H1 (cell line): Measurements from ENCODE around the gene CHMP1B. TPM values are rescaled to one million over a fixed set of nuclear protein-coding genes. Genes with fewer than 3 reads are reported as not detected.

Experiments used
- CTCF ChIA-PET: fragments of 300-600 bp; sonication (Branson Sonifier 250); formaldehyde crosslinking; loops from one replicate; lab custom pipeline; 2021; ENCODE audit not compliant: partially characterized antibody; lab: Charles Lee
- POLR2A ChIA-PET: fragments of 300-600 bp; sonication (Branson Sonifier 250); formaldehyde crosslinking; loops from one replicate; lab custom pipeline; 2021; ENCODE audit warnings: inconsistent platforms; ENCODE audit not compliant: partially characterized antibody; lab: Charles Lee
- DNase-seq, 2 experiments: peaks; one replicate each; pipeline versions ENCODE4 v3.0.0 to v3.0.0-alpha.2; 2010 to 2022; ENCODE audit warnings: low spot score in 2 of 2, low read depth in 1 of 2, mixed read lengths in 1 of 2
- FAIRE-seq: peaks from 2 replicates; lab custom pipeline; 2011; peaks lifted over from hg19 to GRCh38; lab: Jason Lieb, UNC
- H2AFZ ChIP-seq: 2 replicates; pipeline ENCODE4 v1.8.1; 2012; ENCODE audit warnings: low read length, inconsistent platforms
- H2AK5ac ChIP-seq: 2 replicates; pipeline ENCODE4 v1.6.1; 2013; ENCODE audit warnings: low read depth, low read length
- H2BK120ac ChIP-seq: replicated peaks from 2 replicates; pipeline ENCODE3; 2013; ENCODE audit warnings: low read depth, low read length, inconsistent platforms
- H2BK12ac ChIP-seq: 2 replicates; pipeline ENCODE4 v1.6.1; 2013; ENCODE audit warnings: low read depth, low read length
- H2BK15ac ChIP-seq: 2 replicates; pipeline ENCODE4 v1.6.1; 2013; ENCODE audit warnings: low read length
- H2BK20ac ChIP-seq: 2 replicates; pipeline ENCODE4 v1.6.1; 2013; ENCODE audit warnings: low read length
- H2BK5ac ChIP-seq: 2 replicates; pipeline ENCODE4 v1.6.1; 2013; ENCODE audit warnings: low read depth, low read length
- H3K14ac ChIP-seq: 2 replicates; pipeline ENCODE4 v1.6.1; 2013; ENCODE audit warnings: inconsistent platforms; ENCODE audit not compliant: insufficient read length
- H3K18ac ChIP-seq: 2 replicates; pipeline ENCODE4 v1.6.1; 2013; ENCODE audit warnings: low read length; ENCODE audit errors: extremely low read depth
- H3K23ac ChIP-seq: 2 replicates; pipeline ENCODE4 v1.6.1; 2013; ENCODE audit warnings: inconsistent platforms; ENCODE audit not compliant: insufficient read length
- H3K23me2 ChIP-seq: 2 replicates; pipeline ENCODE4 v1.6.1; 2013; ENCODE audit warnings: low read depth, low read length
- H3K27ac ChIP-seq: 2 replicates; pipeline ENCODE4 v1.6.1; 2011; ENCODE audit warnings: low read depth, low read length, inconsistent platforms
- H3K27me3 ChIP-seq, 4 experiments: replicated peaks in 1 of 4; 1 replicate in 1 of 4; 2 replicates in 3 of 4; pipeline versions ENCODE4 v1.6.1 to v1.8.1; 2011 to 2013; ENCODE audit warnings: low read length in 3 of 4, mild to moderate bottlenecking in 3 of 4, inconsistent platforms in 2 of 4, mixed read lengths in 2 of 4, moderate library complexity in 1 of 4; ENCODE audit not compliant: control insufficient read depth in 3 of 4, insufficient read depth in 3 of 4; ENCODE audit errors: extremely low read depth in 1 of 4
- H3K36me3 ChIP-seq, 4 experiments: 2 replicates each; pipeline versions ENCODE4 v1.6.1 to v1.8.1; 2011 to 2013; ENCODE audit warnings: mild to moderate bottlenecking in 4 of 4, low read length in 3 of 4, moderate library complexity in 2 of 4, control low read depth in 1 of 4, inconsistent platforms in 1 of 4; ENCODE audit not compliant: insufficient read depth in 4 of 4, control insufficient read depth in 2 of 4
- H3K4ac ChIP-seq: replicated peaks from 2 replicates; pipeline ENCODE3; 2013; ENCODE audit warnings: low read length, low read depth, mixed read lengths, inconsistent platforms; ENCODE audit not compliant: insufficient read length
- H3K4me1 ChIP-seq, 4 experiments: replicated peaks in 1 of 4; 1 replicate in 1 of 4; 2 replicates in 3 of 4; pipeline versions ENCODE4 v1.6.1 to v1.8.1; 2011 to 2013; ENCODE audit warnings: low read length in 3 of 4, inconsistent platforms in 2 of 4, mixed read lengths in 1 of 4; ENCODE audit not compliant: insufficient read depth in 4 of 4, control insufficient read depth in 3 of 4
- H3K4me2 ChIP-seq, 2 experiments: 2 replicates each; pipeline versions ENCODE4 v1.6.1 to v1.8.1; 2011 to 2013; ENCODE audit warnings: low read depth in 2 of 2, low read length in 2 of 2, control low read depth in 1 of 2, inconsistent platforms in 1 of 2, mild to moderate bottlenecking in 1 of 2; ENCODE audit not compliant: insufficient read depth in 1 of 2
- H3K4me3 ChIP-seq, 4 experiments: fragments of 200-600, 300-600 bp in 1 of 4; sonication (generic), shearing (Covaris generic), sonication (Bioruptor Twin) in 1 of 4; 2 replicates each; pipeline versions ENCODE4 v1.5.1 to v1.8.1; 2011 to 2016; ENCODE audit warnings: low read length in 4 of 4, low read depth in 3 of 4, control low read depth in 2 of 4, inconsistent platforms in 2 of 4, mild to moderate bottlenecking in 2 of 4, mixed read lengths in 1 of 4, moderate library complexity in 1 of 4; ENCODE audit not compliant: insufficient read depth in 2 of 4; ENCODE audit errors: extremely low read depth in 1 of 4
- H3K56ac ChIP-seq: replicated peaks from 2 replicates; pipeline ENCODE3; 2013; ENCODE audit warnings: low read depth, mild to moderate bottlenecking, mixed read lengths, low read length, inconsistent platforms; ENCODE audit not compliant: insufficient read length
- H3K79me1 ChIP-seq: 2 replicates; pipeline ENCODE4 v1.6.1; 2013; ENCODE audit warnings: low read depth, low read length, control low read depth
- H3K79me2 ChIP-seq, 2 experiments: 2 replicates each; pipeline versions ENCODE4 v1.6.1 to v1.8.1; 2012 to 2013; ENCODE audit warnings: low read length in 2 of 2, mild to moderate bottlenecking in 2 of 2, inconsistent platforms in 1 of 2; ENCODE audit not compliant: insufficient read depth in 2 of 2, control insufficient read depth in 1 of 2
- H3K9ac ChIP-seq, 4 experiments: replicated peaks in 1 of 4; 1 replicate in 1 of 4; 2 replicates in 3 of 4; pipeline versions ENCODE4 v1.6.1 to v1.8.1; 2011 to 2013; ENCODE audit warnings: low read depth in 3 of 4, low read length in 3 of 4, control low read depth in 2 of 4, mild to moderate bottlenecking in 2 of 4, moderate library complexity in 2 of 4, inconsistent platforms in 1 of 4; ENCODE audit errors: extremely low read depth in 1 of 4
- H3K9me3 ChIP-seq, 2 experiments: 2 replicates each; pipeline versions ENCODE4 v1.6.1 to v1.8.1; 2012 to 2013; ENCODE audit warnings: mild to moderate bottlenecking in 2 of 2, moderate library complexity in 2 of 2, control low read depth in 1 of 2, inconsistent platforms in 1 of 2, low read depth in 1 of 2, low read length in 1 of 2, mixed read lengths in 1 of 2; ENCODE audit not compliant: insufficient read depth in 2 of 2
- H4K20me1 ChIP-seq, 2 experiments: replicated peaks in 1 of 2; 2 replicates each; pipeline versions ENCODE3 to v1.8.1; 2011 to 2013; ENCODE audit warnings: inconsistent platforms in 2 of 2, low read length in 2 of 2, mild to moderate bottlenecking in 1 of 2; ENCODE audit not compliant: insufficient read depth in 2 of 2, control insufficient read depth in 1 of 2
- H4K5ac ChIP-seq: 2 replicates; pipeline ENCODE4 v1.6.1; 2013; ENCODE audit warnings: low read length, low read depth, mixed read lengths, inconsistent platforms; ENCODE audit not compliant: insufficient read length
- H4K8ac ChIP-seq: 2 replicates; pipeline ENCODE4 v1.8.0; 2013; ENCODE audit warnings: mild to moderate bottlenecking, moderate library complexity, low read length, inconsistent platforms; ENCODE audit not compliant: insufficient read depth; ENCODE audit errors: extremely low read depth
- H4K91ac ChIP-seq: replicated peaks from 2 replicates; pipeline ENCODE3; 2013; ENCODE audit warnings: low read length, mixed read lengths, inconsistent platforms; ENCODE audit not compliant: insufficient read length
- CBX8 ChIP-seq: fragments of 300-800, 300-1000 bp; sonication (generic); IDR thresholded peaks from 2 replicates; pipeline ENCODE4 v1.7.1; 2016; ENCODE audit warnings: low read depth, low read length, borderline replicate concordance
- CREB1 ChIP-seq: IDR thresholded peaks from 2 replicates; pipeline ENCODE4 v1.6.1; 2012; ENCODE audit warnings: inconsistent platforms
- EGR1 ChIP-seq: IDR thresholded peaks from 2 replicates; pipeline ENCODE4 v1.6.1; 2011; ENCODE audit warnings: low read depth, low read length, borderline replicate concordance
- EP300 ChIP-seq, 2 experiments: IDR thresholded peaks; 1 replicate in 1 of 2; 2 replicates in 1 of 2; pipeline ENCODE4 v1.6.1; 2011 to 2012; ENCODE audit warnings: low read depth in 2 of 2, low read length in 2 of 2, mild to moderate bottlenecking in 2 of 2, borderline replicate concordance in 1 of 2, inconsistent platforms in 1 of 2, moderate library complexity in 1 of 2
- MAFK ChIP-seq: IDR thresholded peaks from 2 replicates; pipeline ENCODE4 v1.6.1; 2012; ENCODE audit warnings: low read depth, mild to moderate bottlenecking, improper control_type of control experiment, low read length
- PHF8 ChIP-seq: fragments of 200-600 bp; sonication (generic); conservative IDR thresholded peaks from 2 replicates; pipeline ENCODE4 v1.7.1; 2012; ENCODE audit warnings: low read depth, mild to moderate bottlenecking, inconsistent platforms, low read length, moderate library complexity
- POLR2AphosphoS5 ChIP-seq: IDR thresholded peaks from 2 replicates; pipeline ENCODE4 v1.6.1; 2011; ENCODE audit warnings: low read depth, low read length
- SIN3A ChIP-seq, 2 experiments: IDR thresholded peaks in 1 of 2; conservative IDR thresholded peaks in 1 of 2; 2 replicates each; pipeline ENCODE4 v1.6.1; 2011 to 2012; ENCODE audit warnings: low read length in 2 of 2, improper control_type of control experiment in 1 of 2, low read depth in 1 of 2, mild to moderate bottlenecking in 1 of 2
- SIX5 ChIP-seq: IDR thresholded peaks from 2 replicates; pipeline ENCODE4 v1.6.1; 2011; ENCODE audit warnings: mild to moderate bottlenecking, low read depth, low read length
- SP4 ChIP-seq: IDR thresholded peaks from 2 replicates; pipeline ENCODE4 v1.6.1; 2012; ENCODE audit warnings: low read length, inconsistent platforms
- YY1 ChIP-seq: IDR thresholded peaks from 2 replicates; pipeline ENCODE4 v1.6.1; 2011; ENCODE audit warnings: low read depth, mild to moderate bottlenecking, low read length
- WGBS, 2 experiments: shearing (Covaris generic) in 1 of 2; methylation state at CpG; one replicate each; pipeline versions ENCODE4 v1.1.6 to v1.1.7; 2013 to 2015; ENCODE audit warnings: low lambda C conversion rate in 2 of 2, mixed read lengths in 2 of 2, inconsistent platforms in 1 of 2, low coverage in 1 of 2, missing lambda C conversion rate in 1 of 2; ENCODE audit not compliant: insufficient replicate concordance in 2 of 2, insufficient coverage in 1 of 2, insufficient read length in 1 of 2; ENCODE audit errors: extremely low coverage in 1 of 2, missing lambda C conversion rate in 1 of 2; 5-methylcytosine and 5-hydroxymethylcytosine counted together
- polyA plus RNA-seq, 7 experiments: library from polyadenylated mRNA; depleted of rRNA in 3 of 7; stranded (reverse) in 5 of 7; unstranded in 2 of 7; fragments of >200 nt in 5 of 7; fragments of 200-250 nt in 2 of 7; gene quantifications; 1 replicate in 5 of 7; 2 replicates in 1 of 7; 4 replicates in 1 of 7; pipeline versions ENCODE4 v1.2.1 to v1.2.3, GENCODE V29; 2011 to 2013; ENCODE audit warnings: missing spikeins in 2 of 7, mixed read lengths in 2 of 7
- total RNA-seq: library from RNA; stranded (reverse); fragmentation: NEBNext Ultra II Directional; extraction: Animal tissue kit (Norgen Biotek cat#: 25700); gene quantifications from 2 replicates; pipeline ENCODE4 v1.2.1, GENCODE V29; 2021

The CHMP1B gene
- total and polyA plus RNA-seq, 2 of the 8 experiments (the other 6 are each of a cell fraction or from before 2014, with no cell fraction given) = 30.5 to 43.2 TPM

DNA sequence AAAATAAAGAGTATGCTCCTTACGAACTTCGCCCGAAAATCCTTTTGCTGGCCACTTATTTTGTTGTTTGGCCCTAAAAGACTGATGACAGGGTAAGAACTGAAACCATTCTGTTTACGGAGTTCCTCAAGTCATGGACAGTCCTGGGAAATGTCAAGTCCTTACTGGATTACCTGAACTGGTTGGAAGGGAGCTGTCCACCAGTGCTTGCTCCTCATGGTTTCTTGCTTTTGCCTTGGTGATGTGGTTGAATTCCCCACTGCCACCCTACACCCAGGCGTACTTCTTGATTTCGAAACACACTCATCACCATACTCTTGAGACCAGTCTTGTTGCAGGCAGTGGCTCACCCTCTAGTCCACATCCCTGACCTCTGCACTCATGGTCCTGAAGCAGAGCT lies 49.1 kb upstream of the CHMP1B start:
- no peak overlapping the region for H3K27ac ChIP-seq
- no peak overlapping the region for H3K4me3 ChIP-seq
- no peaks in the 10 kb centered on the region for H4K20me1 ChIP-seq
- no peaks in the 10 kb centered on the region for H3K9me3 ChIP-seq
- H2BK15ac ChIP-seq = peak overlapping the region; percentile 55; the same call in 1 of the 2 replicates
- no peaks in the 10 kb centered on the region for H3K79me2 ChIP-seq
- H3K27me3 ChIP-seq = no peaks in the 10 kb centered on the region
- DNase-seq = no peak
- H3K79me1 ChIP-seq = no peaks in the 10 kb centered on the region
- POLR2A ChIA-PET = interaction anchor here (1.3 kb wide), 1 partner anchor 19 kb away, joined by 3 read pairs; no protein-coding TSS in a partner anchor
- H2BK5ac ChIP-seq = no peak overlapping the region
- H4K91ac ChIP-seq = no peak overlapping the region
- H2BK12ac ChIP-seq = peak overlapping the region; percentile 65
- no peak for FAIRE-seq
- WGBS, 2 experiments = 86% methylated on average over 6 of the region's 6 CpGs; no CpG with 5 or more reads in 1 of the 2 experiments
- no peaks in the 10 kb centered on the region for H3K36me3 ChIP-seq
- H3K23ac ChIP-seq = no peak overlapping the region
- no peak for TF ChIP-seq SIX5
- TF ChIP-seq EGR1 = no peak
- TF ChIP-seq EP300 (IDR thresholded peaks at IDR 0.05; ENCODE audit: borderline replicate concordance in 1 of 2, low read depth in 2 of 2, low read length in 2 of 2) = no peak
- TF ChIP-seq POLR2AphosphoS5 = no peak
- no peak for TF ChIP-seq YY1
- no peak for TF ChIP-seq MAFK
- TF ChIP-seq SP4 = no peak
- TF ChIP-seq PHF8 = no peak
- no peak for TF ChIP-seq CREB1
- no peak for TF ChIP-seq SIN3A (conservative IDR thresholded peaks at IDR 0.05 in 1 of 2, IDR thresholded peaks at IDR 0.05 in 1 of 2; ENCODE audit: low read depth in 1 of 2, low read length in 2 of 2)
- no peak for TF ChIP-seq CBX8
- no peak overlapping the region for H2AFZ ChIP-seq
- H3K23me2 ChIP-seq = peaks cover 3% of the 10 kb centered on the region; the same call in 1 of the 2 replicates
- CTCF ChIA-PET = no interaction called here
- H3K4me1 ChIP-seq = peaks cover 2 to 6% (median 5%) of the 10 kb centered on the region in 4 experiments; a peak in 6 of 7 replicates
- H4K5ac ChIP-seq = no peak overlapping the region
- H3K56ac ChIP-seq = no peak overlapping the region
- H3K4ac ChIP-seq = no peak overlapping the region
- H3K4me2 ChIP-seq = no peak overlapping the region
- no peak overlapping the region for H3K9ac ChIP-seq
- no peak overlapping the region for H3K14ac ChIP-seq
- H2BK120ac ChIP-seq = no peak overlapping the region
- 0 out of 2 replicates have a peak overlapping the region, but pooled peaks have one; percentile 13 for H2BK20ac ChIP-seq
- no peak overlapping the region for H2AK5ac ChIP-seq
- H3K18ac ChIP-seq = no peak overlapping the region
- H4K8ac ChIP-seq = no peak overlapping the region
